HCT116 (cell line): ENCODE data around the gene NTNG1. TPM values are rescaled to one million over a fixed set of nuclear protein-coding genes. Genes with fewer than 3 reads are reported as not detected.

Experiments used
- ATAC-seq: fragments of 200-7000 bp; cut with Tn5 transposase; 2 replicates; pipeline ENCODE4 v1.9.1; 2020; ENCODE audit warnings: mild to moderate bottlenecking, moderate library complexity
- BruUV-seq: library from RNA; stranded (reverse); fragments of 400-500 nt; replicated peaks from 2 replicates; lab custom pipeline; 2021; lab: Mats Ljungman, UMichigan
- CTCF ChIA-PET: fragments of 300-600 bp; sonication (Branson Sonifier 250); formaldehyde crosslinking; loops from one replicate; lab custom pipeline; 2021; ENCODE audit warnings: antibody characterized with exemption; lab: Charles Lee
- POLR2A ChIA-PET: fragments of 300-600, 350-600 bp; sonication (Branson Sonifier 250); formaldehyde crosslinking; loops from one replicate; lab custom pipeline; 2021; ENCODE audit warnings: antibody characterized with exemption; lab: Charles Lee
- RAD21 ChIA-PET, 2 experiments: fragments of 300-600 bp; sonication (Branson Sonifier 250); formaldehyde crosslinking; loops; one replicate each; lab custom pipeline; 2023; ENCODE audit warnings: low total read pairs in 2 of 2; ENCODE audit not compliant: uncharacterized antibody in 2 of 2, unreplicated experiment in 2 of 2, low non-redundant PET in 1 of 2; lab: Charles Lee
- DNase-seq: peaks from one replicate; pipeline ENCODE4 v3.0.0-alpha.2; 2010; ENCODE audit warnings: low read depth, low spot score
- H2AFZ ChIP-seq: fragments of 200-600 bp; shearing (Covaris generic), sonication (generic); 2 replicates; pipeline ENCODE4 v1.6.1; 2017; ENCODE audit warnings: low read depth, mixed run types, mixed read lengths, antibody characterized with exemption, low read length; ENCODE audit not compliant: poor library complexity, severe bottlenecking
- H3K27ac ChIP-seq: 2 replicates; pipeline ENCODE4 v1.5.1; 2012; ENCODE audit warnings: low read depth, low read length
- H3K27me3 ChIP-seq: fragments of 200-600 bp; sonication (generic); 2 replicates; pipeline ENCODE4 v1.6.1; 2016; ENCODE audit warnings: mixed run types, low read length, mixed read lengths; ENCODE audit not compliant: insufficient read depth
- H3K36me3 ChIP-seq, 2 experiments: fragments of 200-500 bp in 1 of 2; fragments of 200-600 bp in 1 of 2; sonication (Bioruptor generic) in 1 of 2; sonication (generic) in 1 of 2; 2 replicates each; pipeline versions ENCODE4 v1.5.1 to v1.6.1; 2014 to 2016; ENCODE audit warnings: low read length in 2 of 2, inconsistent platforms in 1 of 2, mixed read lengths in 1 of 2, mixed run types in 1 of 2; ENCODE audit not compliant: insufficient read depth in 2 of 2, control insufficient read depth in 1 of 2
- H3K4me1 ChIP-seq, 2 experiments: fragments of 200-600 bp in 1 of 2; sonication (generic) in 1 of 2; 2 replicates each; pipeline versions ENCODE4 v1.5.1 to v1.6.1; 2012 to 2017; ENCODE audit warnings: low read length in 2 of 2, inconsistent platforms in 1 of 2, mild to moderate bottlenecking in 1 of 2, mixed read lengths in 1 of 2, mixed run types in 1 of 2, moderate library complexity in 1 of 2; ENCODE audit not compliant: insufficient read depth in 2 of 2, control insufficient read depth in 1 of 2
- H3K4me2 ChIP-seq: fragments of 200-600 bp; sonication (generic); 2 replicates; pipeline ENCODE4 v1.6.1; 2017; ENCODE audit warnings: mixed run types, low read length, mixed read lengths
- H3K4me3 ChIP-seq, 2 experiments: fragments of 200-600 bp in 1 of 2; sonication (generic) in 1 of 2; replicated peaks in 1 of 2; 2 replicates each; pipeline ENCODE4 v1.5.1; 2011 to 2016; ENCODE audit warnings: low read length in 2 of 2, control low read depth in 1 of 2, low read depth in 1 of 2, mild to moderate bottlenecking in 1 of 2, mixed read lengths in 1 of 2, mixed run types in 1 of 2
- H3K79me2 ChIP-seq: fragments of 200-600 bp; sonication (generic); 2 replicates; pipeline ENCODE4 v1.6.1; 2017; ENCODE audit warnings: mild to moderate bottlenecking, mixed run types, low read length, moderate library complexity, mixed read lengths; ENCODE audit not compliant: insufficient read depth
- H3K9ac ChIP-seq: fragments of 200-600 bp; sonication (generic); 2 replicates; pipeline ENCODE4 v1.6.1; 2016; ENCODE audit warnings: low read length, mixed read lengths
- H3K9me2 ChIP-seq: fragments of 200-600 bp; sonication (generic), shearing (Covaris generic); 2 replicates; pipeline ENCODE4 v1.6.1; 2017; ENCODE audit warnings: mixed run types, mild to moderate bottlenecking, moderate library complexity; ENCODE audit not compliant: insufficient read depth
- H3K9me3 ChIP-seq, 2 experiments: fragments of 200-500 bp in 1 of 2; fragments of 200-600 bp in 1 of 2; sonication (Bioruptor generic) in 1 of 2; sonication (generic) in 1 of 2; 2 replicates each; pipeline ENCODE4 v1.6.1; 2014 to 2017; ENCODE audit warnings: low read length in 2 of 2, mixed read lengths in 2 of 2, inconsistent platforms in 1 of 2, low read depth in 1 of 2, mild to moderate bottlenecking in 1 of 2, mixed run types in 1 of 2, moderate library complexity in 1 of 2; ENCODE audit not compliant: control insufficient read depth in 1 of 2, insufficient read depth in 1 of 2
- H4K20me1 ChIP-seq: fragments of 200-600 bp; sonication (generic), shearing (Covaris generic); 2 replicates; pipeline ENCODE4 v1.6.1; 2017; ENCODE audit warnings: mixed run types, mild to moderate bottlenecking, moderate library complexity; ENCODE audit not compliant: insufficient read depth
- ATF3 ChIP-seq: IDR thresholded peaks from 2 replicates; pipeline ENCODE4 v1.6.1; 2012
- EGR1 ChIP-seq: IDR thresholded peaks from 2 replicates; pipeline ENCODE4 v1.6.1; 2012; ENCODE audit warnings: low read depth
- FOSL1 ChIP-seq: IDR thresholded peaks from 2 replicates; pipeline ENCODE4 v1.6.1; 2012; ENCODE audit warnings: low read depth
- JUND ChIP-seq: IDR thresholded peaks from 2 replicates; pipeline ENCODE4 v1.6.1; 2012
- MAX ChIP-seq: IDR thresholded peaks from 2 replicates; pipeline ENCODE4 v1.6.1; 2012
- POLR2A ChIP-seq: IDR thresholded peaks from 2 replicates; pipeline ENCODE4 v1.7.0; 2011; ENCODE audit warnings: borderline replicate concordance; ENCODE audit not compliant: insufficient read depth, insufficient read length; ENCODE audit errors: extremely low read depth
- POLR2AphosphoS5 ChIP-seq: IDR thresholded peaks from 2 replicates; pipeline ENCODE4 v1.6.1; 2011; ENCODE audit warnings: mild to moderate bottlenecking, low read depth, low read length, moderate library complexity
- RAD21 ChIP-seq: IDR thresholded peaks from 2 replicates; pipeline ENCODE4 v1.6.1; 2012; ENCODE audit warnings: low read depth, mild to moderate bottlenecking
- SIN3A ChIP-seq: IDR thresholded peaks from 2 replicates; pipeline ENCODE4 v1.6.1; 2012; ENCODE audit warnings: low read depth
- SP1 ChIP-seq: IDR thresholded peaks from 2 replicates; pipeline ENCODE4 v1.6.1; 2012; ENCODE audit warnings: low read depth
- SRF ChIP-seq: IDR thresholded peaks from 2 replicates; pipeline ENCODE4 v1.6.1; 2012; ENCODE audit warnings: low read depth
- ZFX ChIP-seq: fragments of 450-650 bp; IDR thresholded peaks from 2 replicates; pipeline ENCODE4 v1.6.1; 2017
- ZNF274 ChIP-seq: fragments of 200-500 bp; sonication (Bioruptor generic); IDR thresholded peaks from 2 replicates; pipeline ENCODE4 v1.6.1; 2014; ENCODE audit warnings: mild to moderate bottlenecking, low read depth, low read length, inconsistent platforms
- intact Hi-C: fragments of 100-400 bp; cut with micrococcal nuclease; formaldehyde crosslinking; loops from 2 replicates; pipeline ENCODE4 v1.10.0; 2022
- total RNA-seq: library from RNA; stranded (reverse); gene quantifications from one replicate; pipeline ENCODE4 v1.2.1, GENCODE V29; 2021; ENCODE audit not compliant: unreplicated experiment

The NTNG1 gene
- total RNA-seq, 1 experiment from 2014 or later = not detected

- H3K9me2 ChIP-seq = no peaks in the 10 kb centered on the region
- no peak overlapping the region for H3K9ac ChIP-seq
- ATAC-seq (no peak), DNase-seq (no peak)
- no TSS peak for BruUV-seq
- RAD21 ChIA-PET = no interaction called here
- intact Hi-C loops = no loop called here
- H3K4me2 ChIP-seq = no peak overlapping the region
- TF ChIP-seq ATF3 (no peak), ZFX (no peak), EGR1 (no peak), JUND (no peak), SIN3A (no peak), MAX (no peak), POLR2AphosphoS5 (no peak), POLR2A (no peak), SP1 (no peak), ZNF274 (no peak), FOSL1 (no peak), SRF (no peak), RAD21 (no peak)
- peaks cover 0 to under 1% of the 10 kb centered on the region in 2 experiments; a peak in 2 of 4 replicates for H3K9me3 ChIP-seq
- CTCF ChIA-PET = no interaction called here
- H3K36me3 ChIP-seq = no peaks in the 10 kb centered on the region
- H3K4me3 ChIP-seq = no peak overlapping the region
- no peaks in the 10 kb centered on the region for H3K4me1 ChIP-seq
- no peak overlapping the region for H3K27ac ChIP-seq
- no peaks in the 10 kb centered on the region for H4K20me1 ChIP-seq
- H2AFZ ChIP-seq = no peak overlapping the region
- POLR2A ChIA-PET = no interaction called here
- H3K79me2 ChIP-seq = no peaks in the 10 kb centered on the region
- no peaks in the 10 kb centered on the region for H3K27me3 ChIP-seq
These were observed 218.8 kb downstream of the NTNG1 start for GRCh38 chr1:107359472-107360241.
